GM12892 (cell line): ENCODE measurements around the gene STRN4.

Experiments
- DNase-seq: peaks from one replicate; pipeline ENCODE4 v3.0.0; 2011; ENCODE audit not compliant: insufficient read length
- FAIRE-seq: peaks from 2 replicates; lab custom pipeline; 2011; peaks lifted over from hg19 to GRCh38; lab: Jason Lieb, UNC
- POLR2A ChIP-seq: IDR thresholded peaks from 2 replicates; pipeline ENCODE4 v1.6.1; 2011; ENCODE audit warnings: low read depth, low read length, control low read depth
- POLR2AphosphoS5 ChIP-seq: IDR thresholded peaks from 2 replicates; pipeline ENCODE4 v1.6.1; 2011; ENCODE audit warnings: low read depth, low read length, control low read depth
- TAF1 ChIP-seq: IDR thresholded peaks from 2 replicates; pipeline ENCODE4 v1.6.1; 2011; ENCODE audit warnings: low read depth, mild to moderate bottlenecking, control low read depth, low read length, borderline replicate concordance

Gene STRN4

DNA sequence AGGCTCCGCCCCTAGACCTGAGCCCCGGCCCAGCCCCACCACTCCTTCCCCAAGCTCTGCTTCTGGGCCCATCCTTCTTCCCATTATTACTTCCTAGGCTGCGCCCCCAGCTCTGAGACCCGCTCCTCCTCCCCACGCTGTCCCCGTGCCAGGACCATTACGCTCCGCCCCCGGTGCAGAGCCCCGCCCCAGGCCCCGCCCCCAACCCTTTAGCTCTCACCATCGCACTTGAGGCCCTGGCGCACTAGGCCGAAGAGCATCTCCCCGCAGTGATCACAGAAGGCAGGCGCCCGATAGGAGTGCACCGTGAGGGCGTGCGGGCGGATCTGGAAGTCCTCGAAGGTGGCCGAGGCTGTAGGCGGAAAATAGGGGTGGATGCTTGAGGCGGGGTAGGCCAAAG lies 35.6 kb downstream of the STRN4 start:
- TF ChIP-seq POLR2A (no peak), POLR2AphosphoS5 (no peak), TAF1 (no peak)
- FAIRE-seq (no peak), DNase-seq (no peak)

DNA sequence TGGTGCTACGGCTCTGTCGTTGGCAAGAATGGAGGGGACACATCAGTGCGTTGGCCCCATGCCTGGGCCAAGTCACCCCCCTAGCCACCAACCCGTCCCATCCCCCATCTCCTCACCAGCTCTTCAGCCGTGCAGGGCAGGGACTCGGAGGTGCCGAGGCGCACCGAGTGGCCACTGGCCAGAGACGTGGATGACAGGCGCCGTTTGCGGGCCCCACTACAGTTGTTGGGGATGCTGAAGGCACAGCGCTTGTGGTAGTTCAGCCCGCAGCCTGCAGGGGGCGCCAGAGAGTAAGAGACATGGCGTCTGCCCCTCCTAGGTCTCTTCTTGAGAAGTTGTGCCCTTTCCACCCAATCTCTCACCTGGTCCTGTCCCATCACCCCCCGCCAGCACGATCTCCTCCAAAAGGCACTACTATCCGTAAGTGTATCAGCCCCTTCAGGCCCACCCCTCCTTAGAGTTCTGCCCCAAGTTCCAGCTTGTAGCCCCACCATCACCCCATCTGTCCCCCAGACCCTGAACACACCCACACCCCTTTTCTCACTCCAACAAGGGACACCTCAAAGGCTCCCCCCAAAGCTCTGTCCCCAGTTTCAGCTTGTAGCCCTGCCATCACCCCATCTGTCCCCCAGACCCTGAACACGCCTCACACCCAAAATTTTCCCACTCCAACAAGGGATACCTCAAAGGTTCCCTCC lies 41.7 kb downstream of the STRN4 start:
- FAIRE-seq (peak; percentile 82), DNase-seq (peak; percentile 85)
- TF ChIP-seq POLR2AphosphoS5 (peak; percentile 30; the same call in 1 of the 2 replicates), TAF1 (no peak), POLR2A (0 out of 2 replicates have a peak, but pooled peaks have one; percentile 8)

GRCh38 chr19:46700704-46701103 lies 45.5 kb downstream of the STRN4 start:
- TF ChIP-seq POLR2A, result no peak
- no peak for TF ChIP-seq TAF1
- TF ChIP-seq POLR2AphosphoS5, result no peak
- DNase-seq (no peak), FAIRE-seq (no peak)

- no peak; the same call in 1 of the 2 replicates for TF ChIP-seq POLR2A
- peak; percentile 35; the same call in 1 of the 2 replicates for TF ChIP-seq POLR2AphosphoS5
- FAIRE-seq, result no peak
- DNase-seq, result no peak
Measured at GRCh38 chr19:46698395-46699321, 47.6 kb downstream of the STRN4 start.

GRCh38 chr19:46697204-46697960 lies 48.9 kb downstream of the STRN4 start:
- no peak for FAIRE-seq

DNA sequence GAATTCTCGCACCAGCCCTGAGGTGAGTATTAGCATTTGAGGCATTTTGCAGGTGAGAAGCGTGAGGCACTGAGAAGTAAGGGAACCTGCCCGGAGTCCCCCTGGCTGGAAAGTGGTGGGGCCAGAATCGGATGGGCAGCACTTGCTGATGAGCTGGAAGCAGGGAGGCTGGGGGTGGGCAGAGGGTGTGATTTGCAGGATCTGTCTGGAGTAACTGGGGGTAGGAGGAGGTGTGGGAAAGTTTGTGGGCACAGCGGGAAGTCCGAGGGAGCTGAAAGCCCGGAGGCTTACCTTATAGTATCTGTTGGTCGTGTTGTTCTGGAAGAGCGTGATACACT lies 49.4 kb downstream of the STRN4 start:
- FAIRE-seq (no peak), DNase-seq (no peak)
- TF ChIP-seq POLR2AphosphoS5 (no peak), TAF1 (no peak), POLR2A (no peak)

More at GRCh38 chr19:46697204-46697960, 48.9 kb downstream of the STRN4 start:
- no peak for DNase-seq
- TF ChIP-seq POLR2A (no peak), POLR2AphosphoS5 (no peak), TAF1 (no peak)

DNA sequence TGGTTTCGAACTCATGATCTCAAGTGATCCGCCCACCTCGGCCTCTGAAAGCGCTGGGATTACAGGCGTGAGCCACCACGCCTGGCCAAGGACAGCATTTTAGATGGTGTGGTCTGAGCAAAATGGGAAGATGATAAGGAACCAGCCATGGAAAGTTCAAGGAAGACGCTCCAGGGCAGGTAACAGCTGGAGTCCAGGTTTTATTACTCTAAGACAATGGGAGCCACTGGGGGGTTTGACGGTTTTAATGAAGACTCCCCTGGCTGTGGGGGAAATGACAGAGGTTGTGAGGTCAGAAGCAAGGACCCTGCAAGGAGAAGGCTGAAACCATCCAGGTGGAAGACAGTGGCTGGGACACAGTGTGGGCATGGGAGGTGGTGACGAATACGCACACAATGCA lies 50.2 kb downstream of the STRN4 start:
- DNase-seq (no peak), FAIRE-seq (no peak)
- TF ChIP-seq TAF1 (no peak), POLR2AphosphoS5 (no peak), POLR2A (no peak)

GRCh38 chr19:46693760-46694159 lies 52.5 kb downstream of the STRN4 start:
- DNase-seq (no peak), FAIRE-seq (no peak)
- TF ChIP-seq POLR2A (no peak), TAF1 (no peak)

GRCh38 chr19:46692918-46693722 lies 53.1 kb downstream of the STRN4 start:
- no peak for FAIRE-seq
- no peak for DNase-seq
- TF ChIP-seq POLR2AphosphoS5 (no peak), TAF1 (no peak), POLR2A (no peak)

DNA sequence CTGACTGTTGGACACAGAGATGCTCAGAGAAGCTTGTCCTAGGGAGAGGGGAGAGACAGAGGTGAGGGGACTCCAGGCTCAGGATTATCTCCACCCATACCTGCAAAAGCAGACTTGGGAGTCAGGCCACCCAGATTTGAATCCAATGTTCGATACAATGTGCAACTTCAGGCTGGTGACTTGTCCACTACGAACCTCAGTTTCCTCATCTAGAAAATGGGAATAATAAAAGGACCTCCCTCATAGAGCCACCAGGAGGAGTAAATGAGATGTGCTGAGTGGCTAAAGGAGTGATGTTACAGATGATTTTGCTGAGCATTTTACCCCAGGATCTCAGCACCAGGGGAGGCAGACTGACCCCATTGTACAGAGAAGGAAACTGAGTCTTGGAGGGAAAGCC lies 54.3 kb downstream of the STRN4 start:
- FAIRE-seq (no peak), DNase-seq (no peak)
- TF ChIP-seq POLR2AphosphoS5 (no peak), POLR2A (no peak), TAF1 (no peak)
